ENCODE results near the gene DTYMK.
A peak's percentile ranks its signal among the peaks of the same experiment; 100 is the strongest.

DTYMK gene

DNA sequence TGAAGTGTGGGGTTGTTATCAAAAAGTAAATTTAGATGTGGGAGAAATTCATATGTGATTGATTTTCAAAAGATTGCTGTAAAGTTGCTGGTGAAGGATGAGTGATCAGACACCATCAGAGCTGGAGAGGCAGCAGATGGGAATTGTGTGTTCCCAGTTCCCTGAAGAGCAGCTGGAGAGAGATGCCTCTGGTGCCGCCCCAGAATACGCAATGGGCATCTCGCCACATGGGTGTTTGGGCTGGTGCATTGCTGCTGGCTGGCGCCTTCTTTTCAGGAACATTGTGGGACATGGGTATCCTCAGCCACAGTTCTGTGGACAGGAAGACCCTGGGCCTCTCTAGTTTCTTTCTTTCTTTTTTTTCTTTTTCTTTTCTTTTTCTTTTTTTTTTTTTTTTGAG is 37.2 kb downstream of the DTYMK start:
- no peak for DNase-seq
- no CpG with 5 or more reads among the region's 4 CpGs for WGBS (ENCODE audit: extremely low coverage, insufficient coverage, low lambda C conversion rate)
- H3K9ac ChIP-seq (ENCODE audit: low read length) = no peak overlapping the region

DNA sequence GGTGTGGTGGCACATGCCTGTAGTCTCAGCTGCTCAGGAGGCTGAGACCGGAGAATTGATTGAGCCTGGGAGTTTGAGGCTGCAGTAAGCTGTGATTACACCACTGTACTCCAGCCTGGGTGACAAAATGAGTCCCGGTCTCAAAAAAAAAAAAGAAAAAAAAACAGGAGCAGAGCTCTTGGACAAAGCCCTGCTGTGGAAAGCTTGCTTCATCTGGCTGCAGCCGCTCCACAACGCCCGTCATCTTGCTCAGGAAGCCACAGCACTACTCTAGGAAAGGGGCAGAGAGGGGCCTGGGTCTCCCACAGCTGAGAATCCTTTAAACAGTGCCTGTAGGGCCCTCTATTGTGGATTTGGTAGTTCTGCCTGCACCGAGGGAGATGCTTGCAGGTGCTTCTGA is 38.2 kb downstream of the DTYMK start:
- H3K23ac ChIP-seq (ENCODE audit: low read length) = no peak overlapping the region
- no peak overlapping the region for H3K56ac ChIP-seq (ENCODE audit: low read length)
- H3K27me3 ChIP-seq (ENCODE audit: insufficient read depth, low read length, poor library complexity) = no peaks in the 10 kb centered on the region
- no peak overlapping the region for H2AK5ac ChIP-seq (ENCODE audit: low read length)
- H3K4ac ChIP-seq (ENCODE audit: low read depth, low read length) = no peak overlapping the region
- DNase-seq = no peak
- no CpG with 5 or more reads among the region's 6 CpGs for WGBS (ENCODE audit: extremely low coverage, insufficient coverage, low lambda C conversion rate)
- no peak overlapping the region for H3K9ac ChIP-seq (ENCODE audit: low read length)
- H4K8ac ChIP-seq (ENCODE audit: low read depth, low read length) = no peak overlapping the region
- H2BK15ac ChIP-seq (replicated peaks; ENCODE audit: low read depth) = no peak overlapping the region
- H2BK120ac ChIP-seq (ENCODE audit: low read depth, low read length) = no peak overlapping the region
- H3K79me1 ChIP-seq (ENCODE audit: low read length) = peaks cover 39% of the 10 kb centered on the region
- H3K36me3 ChIP-seq (ENCODE audit: control insufficient read depth, insufficient read depth, low read length) = peaks cover 10% of the 10 kb centered on the region
- H3K4me1 ChIP-seq (ENCODE audit: control insufficient read depth, low read depth, low read length) = no peaks in the 10 kb centered on the region
- H3K4me3 ChIP-seq (ENCODE audit: low read length) = no peak overlapping the region
- H2BK5ac ChIP-seq (ENCODE audit: low read length) = no peak overlapping the region
- H3K79me2 ChIP-seq (ENCODE audit: control insufficient read depth, insufficient read depth, low read length) = peaks cover 61% of the 10 kb centered on the region
- H3K27ac ChIP-seq (ENCODE audit: low read depth, low read length) = no peak overlapping the region
- no peak overlapping the region for H3K18ac ChIP-seq (ENCODE audit: low read length)
- no peak overlapping the region for H3K4me2 ChIP-seq (ENCODE audit: low read length)
- H4K5ac ChIP-seq (ENCODE audit: low read length) = no peak overlapping the region

More for the DNA sequence above, 37.2 kb downstream of the DTYMK start:
- Histone ChIP-seq H2BK120ac (ENCODE audit: low read depth, low read length) (no peak overlapping the region), H3K4me2 (ENCODE audit: low read length) (no peak overlapping the region), H3K79me1 (ENCODE audit: low read length) (peaks cover 39% of the 10 kb centered on the region), H3K27ac (ENCODE audit: low read depth, low read length) (no peak overlapping the region), H4K8ac (ENCODE audit: low read depth, low read length) (no peak overlapping the region), H2AK5ac (ENCODE audit: low read length) (no peak overlapping the region), H4K5ac (ENCODE audit: low read length) (no peak overlapping the region), H3K56ac (ENCODE audit: low read length) (no peak overlapping the region), H3K18ac (ENCODE audit: low read length) (no peak overlapping the region), H3K4me3 (ENCODE audit: low read length) (no peak overlapping the region), H3K23ac (ENCODE audit: low read length) (no peak overlapping the region), H3K4me1 (ENCODE audit: control insufficient read depth, low read depth, low read length) (no peaks in the 10 kb centered on the region), H3K27me3 (ENCODE audit: insufficient read depth, low read length, poor library complexity) (no peaks in the 10 kb centered on the region), H2BK15ac (replicated peaks; ENCODE audit: low read depth) (no peak overlapping the region), H3K4ac (ENCODE audit: low read depth, low read length) (no peak overlapping the region), H3K79me2 (ENCODE audit: control insufficient read depth, insufficient read depth, low read length) (peaks cover 53% of the 10 kb centered on the region), H2BK5ac (ENCODE audit: low read length) (no peak overlapping the region), H3K36me3 (ENCODE audit: control insufficient read depth, insufficient read depth, low read length) (peaks cover 10% of the 10 kb centered on the region)

DNA sequence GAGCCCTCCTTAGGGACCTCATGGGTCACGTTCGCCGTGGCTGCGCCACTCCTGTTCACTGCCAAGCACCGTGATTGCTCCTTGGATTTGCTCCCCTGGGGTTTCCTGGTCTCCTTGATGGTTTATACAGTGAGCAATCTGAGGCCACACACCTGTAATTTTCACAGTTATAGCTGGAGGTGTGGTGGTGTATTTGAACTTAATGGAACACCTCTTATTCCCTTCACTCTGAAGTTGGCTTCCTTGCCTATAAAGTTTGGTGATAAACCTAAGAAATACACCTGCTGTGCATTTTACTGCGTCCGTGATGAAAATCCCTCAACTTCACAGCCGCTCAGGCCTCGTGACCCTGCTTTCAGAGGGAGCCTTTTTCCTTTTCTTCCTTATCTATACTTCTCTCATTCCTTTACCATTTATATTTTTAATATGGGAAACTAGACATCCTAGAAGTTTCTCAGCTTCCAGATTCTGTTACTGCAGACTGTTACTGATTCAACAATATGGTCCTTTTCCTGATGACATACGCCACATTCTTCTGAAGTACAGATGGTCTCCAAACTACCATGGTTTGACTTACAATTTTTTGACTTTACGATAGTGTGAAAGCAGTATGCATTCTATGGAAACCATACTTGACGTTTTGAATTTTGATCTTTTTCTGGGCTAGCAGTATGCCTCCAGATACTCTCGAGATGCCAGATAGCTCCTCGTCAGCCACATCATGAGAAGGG is 40.5 kb downstream of the DTYMK start:
- H2BK15ac ChIP-seq (replicated peaks; ENCODE audit: low read depth) = no peak overlapping the region
- H3K79me2 ChIP-seq (ENCODE audit: control insufficient read depth, insufficient read depth, low read length) = peaks cover 66% of the 10 kb centered on the region
- H2BK120ac ChIP-seq (ENCODE audit: low read depth, low read length) = no peak overlapping the region
- H2BK5ac ChIP-seq (ENCODE audit: low read length) = no peak overlapping the region
- H3K27me3 ChIP-seq (ENCODE audit: insufficient read depth, low read length, poor library complexity) = no peaks in the 10 kb centered on the region
- no peak overlapping the region for H2AK5ac ChIP-seq (ENCODE audit: low read length)
- no peak for DNase-seq
- H3K4me2 ChIP-seq (ENCODE audit: low read length) = no peak overlapping the region
- no peak overlapping the region for H4K8ac ChIP-seq (ENCODE audit: low read depth, low read length)
- no peaks in the 10 kb centered on the region for H3K4me1 ChIP-seq (ENCODE audit: control insufficient read depth, low read depth, low read length)
- H3K18ac ChIP-seq (ENCODE audit: low read length) = no peak overlapping the region
- H3K9ac ChIP-seq (ENCODE audit: low read length) = no peak overlapping the region
- no peak overlapping the region for H3K27ac ChIP-seq (ENCODE audit: low read depth, low read length)
- no peaks in the 10 kb centered on the region for H3K36me3 ChIP-seq (ENCODE audit: control insufficient read depth, insufficient read depth, low read length)
- no peak overlapping the region for H3K23ac ChIP-seq (ENCODE audit: low read length)
- H3K56ac ChIP-seq (ENCODE audit: low read length) = no peak overlapping the region
- H3K4me3 ChIP-seq (ENCODE audit: low read length) = no peak overlapping the region
- H3K79me1 ChIP-seq (ENCODE audit: low read length) = peaks cover 31% of the 10 kb centered on the region
- no peak overlapping the region for H4K5ac ChIP-seq (ENCODE audit: low read length)
- no peak overlapping the region for H3K4ac ChIP-seq (ENCODE audit: low read depth, low read length)
- WGBS (ENCODE audit: extremely low coverage, insufficient coverage, low lambda C conversion rate) = no CpG with 5 or more reads among the region's 14 CpGs

DNA sequence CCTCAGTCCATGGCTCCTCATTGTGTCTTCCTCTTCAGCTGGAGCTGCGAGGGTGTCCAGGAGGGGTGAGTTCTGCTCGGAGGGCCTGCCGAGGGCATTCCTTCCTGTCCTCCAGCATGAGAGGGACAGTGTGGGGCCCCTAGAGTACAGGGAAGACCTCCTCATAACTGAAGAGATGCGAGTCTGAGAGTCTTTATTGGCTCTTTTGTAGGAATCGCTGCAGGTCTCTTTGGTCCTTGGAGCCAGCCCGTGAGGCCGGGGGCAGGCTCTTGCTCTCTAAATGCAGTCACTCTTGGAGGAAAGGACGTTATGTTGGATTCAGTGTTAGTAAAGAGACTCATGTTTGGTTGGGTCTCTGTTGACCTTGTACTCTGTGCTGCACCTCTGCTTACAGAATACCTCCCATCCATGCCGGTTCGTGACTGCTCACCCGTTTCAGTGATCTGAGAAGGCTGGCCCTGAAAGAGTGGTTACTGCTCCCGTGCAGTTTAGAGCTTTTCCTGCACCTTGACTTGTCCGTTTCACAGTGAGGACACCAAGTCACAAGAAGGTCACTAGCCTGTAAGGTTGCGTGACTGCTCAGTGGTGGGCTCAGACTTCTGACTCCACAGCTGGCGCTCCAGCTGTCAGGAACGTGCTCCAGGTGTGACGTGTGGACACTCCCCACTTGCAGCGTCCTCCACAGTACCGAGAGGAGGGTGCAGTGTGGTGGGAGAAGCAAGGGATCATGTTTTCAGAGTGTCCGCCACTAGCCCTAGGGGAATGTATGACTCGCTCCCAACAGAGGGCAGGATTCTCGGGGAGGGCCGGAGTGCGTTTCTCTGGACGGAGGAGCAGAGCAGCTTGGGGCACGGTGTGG is 41.3 kb downstream of the DTYMK start:
- H4K5ac ChIP-seq (ENCODE audit: low read length) = no peak overlapping the region
- no peak overlapping the region for H3K18ac ChIP-seq (ENCODE audit: low read length)
- no peak overlapping the region for H2BK15ac ChIP-seq (replicated peaks; ENCODE audit: low read depth)
- no peak overlapping the region for H2AK5ac ChIP-seq (ENCODE audit: low read length)
- DNase-seq = peak; percentile 17
- no peak overlapping the region for H3K23ac ChIP-seq (ENCODE audit: low read length)
- H3K79me2 ChIP-seq (ENCODE audit: control insufficient read depth, insufficient read depth, low read length) = peaks cover 67% of the 10 kb centered on the region
- no peak overlapping the region for H3K4ac ChIP-seq (ENCODE audit: low read depth, low read length)
- no peak overlapping the region for H4K8ac ChIP-seq (ENCODE audit: low read depth, low read length)
- no peak overlapping the region for H2BK5ac ChIP-seq (ENCODE audit: low read length)
- no peak overlapping the region for H3K27ac ChIP-seq (ENCODE audit: low read depth, low read length)
- no peak overlapping the region for H3K4me2 ChIP-seq (ENCODE audit: low read length)
- no peak overlapping the region for H3K9ac ChIP-seq (ENCODE audit: low read length)
- no peaks in the 10 kb centered on the region for H3K36me3 ChIP-seq (ENCODE audit: control insufficient read depth, insufficient read depth, low read length)
- H3K56ac ChIP-seq (ENCODE audit: low read length) = no peak overlapping the region
- WGBS (ENCODE audit: extremely low coverage, insufficient coverage, low lambda C conversion rate) = no CpG with 5 or more reads among the region's 26 CpGs
- H3K4me1 ChIP-seq (ENCODE audit: control insufficient read depth, low read depth, low read length) = no peaks in the 10 kb centered on the region
- H3K4me3 ChIP-seq (ENCODE audit: low read length) = no peak overlapping the region
- no peaks in the 10 kb centered on the region for H3K27me3 ChIP-seq (ENCODE audit: insufficient read depth, low read length, poor library complexity)
- peaks cover 27% of the 10 kb centered on the region for H3K79me1 ChIP-seq (ENCODE audit: low read length)
- no peak overlapping the region for H2BK120ac ChIP-seq (ENCODE audit: low read depth, low read length)

DNA sequence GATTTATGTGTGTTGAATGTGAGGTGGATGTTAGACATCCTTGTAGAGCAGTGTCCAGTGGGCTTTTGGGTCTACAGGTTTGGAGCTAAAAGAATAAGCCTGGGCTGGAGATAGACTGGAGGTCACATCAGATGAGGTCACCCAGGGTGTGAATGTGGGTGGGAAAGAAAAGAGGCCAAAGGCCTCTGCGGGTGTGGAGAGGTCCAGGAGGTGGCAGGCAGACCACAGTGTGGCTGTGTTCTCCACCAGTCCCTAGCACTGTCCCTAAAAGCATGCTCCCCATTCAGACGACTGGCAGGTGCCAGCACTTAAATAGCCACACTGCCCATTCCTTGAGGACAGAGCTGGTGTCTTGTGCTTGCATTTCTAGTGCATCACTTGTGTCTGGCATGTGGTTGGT is 45.0 kb downstream of the DTYMK start:
- H3K4me3 ChIP-seq (ENCODE audit: low read length) = no peak overlapping the region
- H3K9ac ChIP-seq (ENCODE audit: low read length) = no peak overlapping the region
- no peak overlapping the region for H4K8ac ChIP-seq (ENCODE audit: low read depth, low read length)
- H2BK15ac ChIP-seq (replicated peaks; ENCODE audit: low read depth) = no peak overlapping the region
- H3K56ac ChIP-seq (ENCODE audit: low read length) = no peak overlapping the region
- no peak overlapping the region for H2BK120ac ChIP-seq (ENCODE audit: low read depth, low read length)
- H3K27me3 ChIP-seq (ENCODE audit: insufficient read depth, low read length, poor library complexity) = no peaks in the 10 kb centered on the region
- H3K27ac ChIP-seq (ENCODE audit: low read depth, low read length) = no peak overlapping the region
- no peaks in the 10 kb centered on the region for H3K36me3 ChIP-seq (ENCODE audit: control insufficient read depth, insufficient read depth, low read length)
- WGBS (ENCODE audit: extremely low coverage, insufficient coverage, low lambda C conversion rate) = no CpG with 5 or more reads among the region's 2 CpGs
- H3K4ac ChIP-seq (ENCODE audit: low read depth, low read length) = no peak overlapping the region
- DNase-seq = no peak
- no peak overlapping the region for H2BK5ac ChIP-seq (ENCODE audit: low read length)
- H3K79me2 ChIP-seq (ENCODE audit: control insufficient read depth, insufficient read depth, low read length) = peaks cover 71% of the 10 kb centered on the region
- H3K4me2 ChIP-seq (ENCODE audit: low read length) = no peak overlapping the region
- H3K4me1 ChIP-seq (ENCODE audit: control insufficient read depth, low read depth, low read length) = no peaks in the 10 kb centered on the region
- H2AK5ac ChIP-seq (ENCODE audit: low read length) = no peak overlapping the region
- H3K18ac ChIP-seq (ENCODE audit: low read length) = no peak overlapping the region
- no peak overlapping the region for H3K23ac ChIP-seq (ENCODE audit: low read length)
- no peak overlapping the region for H4K5ac ChIP-seq (ENCODE audit: low read length)
- peaks cover 29% of the 10 kb centered on the region for H3K79me1 ChIP-seq (ENCODE audit: low read length)

Measured in mesendoderm (in vitro differentiated cells).